CD4-positive, alpha-beta T cell (primary cell): Measurements from ENCODE around the gene TSSK6. TPM values are rescaled to one million over a fixed set of nuclear protein-coding genes. Genes with fewer than 3 reads are reported as not detected.
A peak's percentile ranks its signal among the peaks of the same experiment; 100 is the strongest.

Experiments used
- ATAC-seq: fragments of 200-7000 bp; cut with Tn5 transposase; one replicate; pipeline ENCODE4 v1.10.0; 2022; ENCODE audit warnings: mild to moderate bottlenecking; ENCODE audit not compliant: poor library complexity
- CTCF ChIA-PET: fragments of 350-600 bp; sonication (Branson Sonifier 250); formaldehyde crosslinking; loops from one replicate; lab custom pipeline; 2021; ENCODE audit warnings: antibody characterized with exemption, inconsistent platforms; lab: Charles Lee
- POLR2A ChIA-PET: fragments of 350-600 bp; sonication (Branson Sonifier 250); formaldehyde crosslinking; loops from one replicate; lab custom pipeline; 2021; ENCODE audit warnings: antibody characterized with exemption, inconsistent platforms; lab: Charles Lee
- DNase-seq, 14 experiments: peaks; one replicate each; pipeline ENCODE4 v3.0.0-alpha.2; 2013 to 2020; ENCODE audit warnings: mixed read lengths in 2 of 14
- H3K27ac ChIP-seq, 2 donors: one replicate each; pipeline versions ENCODE4 v1.5.1 to v1.7.0; 2013; ENCODE audit warnings: low read length in 2 of 2, low read depth in 1 of 2, mild to moderate bottlenecking in 1 of 2
- H3K27me3 ChIP-seq, 2 experiments: 1 replicate in 1 of 2; 2 replicates in 1 of 2; pipeline versions ENCODE4 v1.6.1 to v1.7.0; 2013; ENCODE audit warnings: low read length in 2 of 2, control low read depth in 1 of 2, mild to moderate bottlenecking in 1 of 2, moderate library complexity in 1 of 2; ENCODE audit not compliant: insufficient read depth in 2 of 2, control insufficient read depth in 1 of 2
- H3K36me3 ChIP-seq: one replicate; pipeline ENCODE4 v1.6.1; 2013; ENCODE audit warnings: low read length, control low read depth; ENCODE audit not compliant: insufficient read depth
- H3K4me1 ChIP-seq: one replicate; pipeline ENCODE4 v1.6.1; 2013; ENCODE audit warnings: low read length, control low read depth; ENCODE audit not compliant: insufficient read depth
- H3K4me3 ChIP-seq: one replicate; pipeline ENCODE4 v1.5.1; 2013; ENCODE audit warnings: mild to moderate bottlenecking, low read length, moderate library complexity
- H3K9me3 ChIP-seq, 2 experiments: 1 replicate in 1 of 2; 2 replicates in 1 of 2; pipeline versions ENCODE4 v1.6.1 to v1.7.0; 2013; ENCODE audit warnings: low read length in 2 of 2, mild to moderate bottlenecking in 2 of 2, control low read depth in 1 of 2, moderate library complexity in 1 of 2; ENCODE audit not compliant: control insufficient read depth in 1 of 2, insufficient read depth in 1 of 2
- H3K27ac Mint-ChIP-seq: one replicate; pipeline ENCODE4 v1.8.0; 2020; ENCODE audit warnings: mixed read lengths
- H3K27me3 Mint-ChIP-seq: one replicate; pipeline ENCODE4 v1.8.0; 2021; ENCODE audit warnings: mixed read lengths
- H3K36me3 Mint-ChIP-seq: one replicate; pipeline ENCODE4 v1.8.0; 2021; ENCODE audit warnings: low read depth, mixed read lengths
- H3K4me1 Mint-ChIP-seq: one replicate; pipeline ENCODE4 v1.8.0; 2021; ENCODE audit warnings: low read depth, mixed read lengths
- H3K4me3 Mint-ChIP-seq: one replicate; pipeline ENCODE4 v1.8.0; 2020; ENCODE audit warnings: mild to moderate bottlenecking, mixed read lengths
- H3K9me3 Mint-ChIP-seq: one replicate; pipeline ENCODE4 v1.8.0; 2020; ENCODE audit warnings: mixed read lengths
- intact Hi-C, 2 experiments: fragments of 100-400 bp; cut with DNase I in 1 of 2; cut with micrococcal nuclease in 1 of 2; formaldehyde crosslinking; loops; one replicate each; pipeline versions ENCODE4 v1.15.1 to v1.9.0; 2023 to 2025; cut with DNase I, micrococcal nuclease
- total RNA-seq, 174 experiments: library from RNA in 2 of 174; stranded (reverse) in 2 of 174; gene quantifications; one replicate each; pipeline ENCODE4 v1.2.3 and lab custom pipeline; 2021 to 2026
- TF ChIP-seq, protein P1 (sequence below): fragments of 200-600 bp; IDR thresholded peaks from one replicate; pipeline ENCODE4 v1.8.0; 2022; ENCODE audit warnings: antibody characterized with exemption, mild to moderate bottlenecking

Gene TSSK6
- total RNA-seq, 2 experiments from 2014 or later: 3.4 to 5.5 TPM

DNA sequence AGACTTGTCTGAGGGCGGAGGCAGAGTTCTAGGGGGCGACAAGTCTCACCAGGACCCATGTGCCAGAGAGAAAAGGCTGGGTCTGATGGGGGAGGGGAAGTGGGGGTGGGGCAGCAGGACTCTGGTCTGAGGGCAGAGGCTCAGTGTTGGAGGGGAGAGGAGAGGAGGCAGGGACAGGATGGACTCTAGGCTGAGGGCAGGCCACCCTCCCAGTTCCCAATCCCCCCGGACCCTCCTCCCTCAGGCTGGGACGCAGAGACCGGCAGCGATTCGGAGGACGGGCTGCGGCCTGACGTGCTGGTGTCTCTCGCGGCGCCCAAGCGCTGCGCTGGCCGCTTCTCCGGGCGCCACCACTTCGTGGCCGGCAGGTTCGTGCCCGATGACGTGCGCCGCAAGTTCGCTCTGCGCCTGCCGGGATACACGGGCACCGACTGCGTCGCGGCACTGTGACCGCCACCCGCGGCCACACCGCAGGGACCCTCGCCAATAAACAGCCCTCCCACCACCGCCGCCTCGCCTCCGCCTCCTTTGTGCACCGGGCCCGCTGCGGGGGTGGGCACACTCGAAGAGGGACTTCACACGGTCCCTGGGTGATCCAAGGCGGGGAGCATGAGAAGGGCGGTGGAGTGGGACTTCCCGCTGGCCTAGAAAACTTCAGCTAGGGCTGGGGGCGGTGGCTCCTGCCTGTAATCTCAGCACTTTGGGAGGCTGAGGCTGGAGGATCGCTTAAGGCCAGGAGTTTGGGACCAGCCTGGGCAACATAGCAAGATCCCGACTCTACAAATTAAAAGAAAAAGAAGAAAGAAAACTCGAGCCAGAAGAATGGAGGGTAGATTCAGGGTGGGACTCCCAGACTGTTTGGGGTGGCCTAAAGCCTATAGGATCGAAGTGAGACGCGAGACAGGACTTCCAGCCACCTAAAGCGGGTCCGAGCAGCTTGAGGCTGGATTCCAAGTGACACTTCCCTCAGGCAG is 22.0 kb upstream of the TSSK6 start:
- peak; percentile 3 for ATAC-seq
- peak overlapping the region; percentile 16 for H3K4me3 ChIP-seq
- ChIA-PET POLR2A (interaction anchor here (0.6 to 1.3 kb wide), 3 partner anchors 12 to 196 kb away, joined by 3 read pairs; partner anchors contain the start of gene ZNF14), CTCF (interaction anchor here (0.5 kb wide), 1 partner anchor 129 kb away, joined by 3 read pairs; no protein-coding TSS in a partner anchor)
- peaks cover 0 to 11% of the 10 kb centered on the region in 2 experiments for H3K9me3 ChIP-seq
- Mint-ChIP-seq H3K27ac (peak overlapping the region; percentile 51), H3K27me3 (no peaks in the 10 kb centered on the region), H3K4me1 (peaks cover 45% of the 10 kb centered on the region), H3K36me3 (no peaks in the 10 kb centered on the region), H3K4me3 (peak overlapping the region; percentile 71), H3K9me3 (no peaks in the 10 kb centered on the region)
- intact Hi-C loops: loop anchor here in 1 of 2 experiments (5.0 kb wide), 2 partner anchors 55 to 200 kb away; no protein-coding TSS in a partner anchor
- H3K27ac ChIP-seq: no peak overlapping the region
- no peaks in the 10 kb centered on the region for H3K27me3 ChIP-seq
- H3K4me1 ChIP-seq: peaks cover 50% of the 10 kb centered on the region
- TF ChIP-seq, protein P1, sequence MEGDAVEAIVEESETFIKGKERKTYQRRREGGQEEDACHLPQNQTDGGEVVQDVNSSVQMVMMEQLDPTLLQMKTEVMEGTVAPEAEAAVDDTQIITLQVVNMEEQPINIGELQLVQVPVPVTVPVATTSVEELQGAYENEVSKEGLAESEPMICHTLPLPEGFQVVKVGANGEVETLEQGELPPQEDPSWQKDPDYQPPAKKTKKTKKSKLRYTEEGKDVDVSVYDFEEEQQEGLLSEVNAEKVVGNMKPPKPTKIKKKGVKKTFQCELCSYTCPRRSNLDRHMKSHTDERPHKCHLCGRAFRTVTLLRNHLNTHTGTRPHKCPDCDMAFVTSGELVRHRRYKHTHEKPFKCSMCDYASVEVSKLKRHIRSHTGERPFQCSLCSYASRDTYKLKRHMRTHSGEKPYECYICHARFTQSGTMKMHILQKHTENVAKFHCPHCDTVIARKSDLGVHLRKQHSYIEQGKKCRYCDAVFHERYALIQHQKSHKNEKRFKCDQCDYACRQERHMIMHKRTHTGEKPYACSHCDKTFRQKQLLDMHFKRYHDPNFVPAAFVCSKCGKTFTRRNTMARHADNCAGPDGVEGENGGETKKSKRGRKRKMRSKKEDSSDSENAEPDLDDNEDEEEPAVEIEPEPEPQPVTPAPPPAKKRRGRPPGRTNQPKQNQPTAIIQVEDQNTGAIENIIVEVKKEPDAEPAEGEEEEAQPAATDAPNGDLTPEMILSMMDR: no peak
- no peaks in the 10 kb centered on the region for H3K36me3 ChIP-seq
- DNase-seq: peak in 3 of 14 experiments; percentile 32 to 74 (median 68)

DNA sequence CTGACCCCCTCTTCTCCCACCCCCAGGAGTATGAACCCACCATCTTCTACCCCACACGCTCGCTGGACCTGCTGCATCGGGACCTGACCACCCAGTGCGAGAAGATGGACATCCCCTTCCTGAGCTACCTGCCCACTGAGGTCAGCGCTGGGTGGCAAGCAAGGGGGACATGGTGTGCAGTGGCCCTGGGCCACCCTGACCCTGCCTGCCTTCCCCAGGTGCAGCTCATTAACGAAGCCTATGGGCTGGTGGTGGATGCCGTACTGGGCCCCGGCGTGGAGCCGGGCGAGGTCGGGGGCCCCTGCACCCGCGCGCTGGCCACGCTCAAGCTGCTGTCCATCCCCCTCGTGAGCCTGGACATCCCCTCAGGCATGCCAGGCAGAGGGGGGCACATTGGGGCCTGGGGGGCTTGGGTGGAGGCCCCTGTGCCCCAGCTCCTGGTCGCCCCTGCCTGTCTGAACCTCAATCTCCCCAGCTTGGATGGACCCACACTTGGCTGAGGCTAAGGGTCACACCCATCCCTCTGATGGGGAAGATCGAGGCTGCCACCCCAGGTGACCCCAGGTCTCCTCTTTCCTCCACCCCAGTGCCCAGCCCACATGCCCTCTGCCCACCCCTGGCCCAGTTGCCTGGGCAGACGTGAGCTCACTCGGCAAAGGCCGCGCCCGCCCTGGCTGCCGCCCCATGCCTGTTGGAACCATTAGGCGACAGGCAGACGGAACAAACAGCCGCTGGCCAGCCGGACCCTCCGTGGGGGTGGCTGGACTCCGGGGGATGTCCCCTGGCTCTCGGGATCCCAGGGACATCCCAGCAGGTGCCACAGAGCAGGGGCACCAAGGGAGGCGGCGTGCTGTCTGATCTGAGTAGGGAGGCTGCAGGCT is 20.2 kb upstream of the TSSK6 start:
- H3K27me3 Mint-ChIP-seq: no peaks in the 10 kb centered on the region
- Histone ChIP-seq H3K4me3 (no peak overlapping the region), H3K27me3 (no peaks in the 10 kb centered on the region), H3K36me3 (peaks cover 1% of the 10 kb centered on the region), H3K4me1 (peaks cover 37% of the 10 kb centered on the region), H3K27ac (no peak overlapping the region), H3K9me3 (peaks cover 0 to 10% of the 10 kb centered on the region in 2 experiments)
- CTCF ChIA-PET: interaction anchor here (1.4 kb wide), 1 partner anchor 108 kb away, joined by 4 read pairs; the partner anchor contains the start of gene GMIP
- H3K4me3 Mint-ChIP-seq: no peak overlapping the region
- DNase-seq (no peak), ATAC-seq (no peak)
- H3K36me3 Mint-ChIP-seq: peaks cover 12% of the 10 kb centered on the region
- no peaks in the 10 kb centered on the region for H3K9me3 Mint-ChIP-seq
- intact Hi-C loops: loop anchor here in 1 of 2 experiments (5.0 kb wide), 2 partner anchors 57 to 202 kb away; no protein-coding TSS in a partner anchor
- peaks cover 38% of the 10 kb centered on the region for H3K4me1 Mint-ChIP-seq
- peak overlapping the region; percentile 42 for H3K27ac Mint-ChIP-seq
- POLR2A ChIA-PET: interaction anchor here (0.6 kb wide), 1 partner anchor 334 kb away, joined by 3 read pairs; no protein-coding TSS in a partner anchor
- TF ChIP-seq, protein P1: no peak
